Loucy (cell line): ENCODE results near the gene PHKG1.

Experiments
- EZH2phosphoT487 ChIP-seq: fragments of 200-600 bp; IDR thresholded peaks from 2 replicates; pipeline ENCODE4 v1.6.1; 2018; ENCODE audit warnings: antibody characterized with exemption, mild to moderate bottlenecking, moderate library complexity, borderline replicate concordance
- TF ChIP-seq, protein P1 (sequence below): fragments of 200-600 bp; sonication (generic); conservative IDR thresholded peaks from 2 replicates; pipeline ENCODE4 v1.5.1; 2014; ENCODE audit warnings: mild to moderate bottlenecking, antibody characterized with exemption, low read length

DNA sequence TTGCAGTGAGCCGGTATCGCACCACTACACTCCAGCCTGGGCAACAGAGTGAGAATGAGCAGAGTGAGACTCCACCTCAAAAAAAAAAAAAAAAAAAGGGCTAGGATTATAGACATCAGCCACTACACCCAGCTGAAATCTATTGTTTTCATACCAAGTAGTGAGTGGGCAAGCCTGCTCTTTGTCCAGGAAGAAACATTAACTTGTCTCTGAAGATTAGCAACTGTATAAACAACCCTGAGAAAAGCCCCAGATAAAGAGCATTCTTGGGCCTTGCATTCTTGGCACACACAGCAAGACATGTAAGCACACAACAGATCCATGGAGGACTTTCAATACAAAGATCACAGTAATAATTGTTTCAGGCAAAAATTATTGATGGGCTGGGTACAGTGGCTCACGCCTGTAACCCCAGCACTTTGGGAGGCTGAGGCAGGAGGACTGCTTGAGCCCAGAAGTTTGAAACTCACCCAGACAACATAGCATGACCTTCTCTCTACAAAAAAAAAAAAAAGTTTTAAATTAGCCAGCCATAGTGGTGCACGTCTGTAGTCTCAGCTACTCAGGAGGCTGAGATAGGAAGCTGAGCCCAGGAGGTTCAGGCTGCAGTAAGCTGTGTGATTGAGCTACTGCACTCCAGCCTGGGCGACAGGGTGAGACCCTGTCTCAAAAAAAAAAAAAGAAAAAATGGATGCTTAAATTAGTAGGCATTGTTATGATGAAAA lies 45.9 kb downstream of the PHKG1 start:
- TF ChIP-seq, protein P1, sequence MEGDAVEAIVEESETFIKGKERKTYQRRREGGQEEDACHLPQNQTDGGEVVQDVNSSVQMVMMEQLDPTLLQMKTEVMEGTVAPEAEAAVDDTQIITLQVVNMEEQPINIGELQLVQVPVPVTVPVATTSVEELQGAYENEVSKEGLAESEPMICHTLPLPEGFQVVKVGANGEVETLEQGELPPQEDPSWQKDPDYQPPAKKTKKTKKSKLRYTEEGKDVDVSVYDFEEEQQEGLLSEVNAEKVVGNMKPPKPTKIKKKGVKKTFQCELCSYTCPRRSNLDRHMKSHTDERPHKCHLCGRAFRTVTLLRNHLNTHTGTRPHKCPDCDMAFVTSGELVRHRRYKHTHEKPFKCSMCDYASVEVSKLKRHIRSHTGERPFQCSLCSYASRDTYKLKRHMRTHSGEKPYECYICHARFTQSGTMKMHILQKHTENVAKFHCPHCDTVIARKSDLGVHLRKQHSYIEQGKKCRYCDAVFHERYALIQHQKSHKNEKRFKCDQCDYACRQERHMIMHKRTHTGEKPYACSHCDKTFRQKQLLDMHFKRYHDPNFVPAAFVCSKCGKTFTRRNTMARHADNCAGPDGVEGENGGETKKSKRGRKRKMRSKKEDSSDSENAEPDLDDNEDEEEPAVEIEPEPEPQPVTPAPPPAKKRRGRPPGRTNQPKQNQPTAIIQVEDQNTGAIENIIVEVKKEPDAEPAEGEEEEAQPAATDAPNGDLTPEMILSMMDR = no peak
- no peak for TF ChIP-seq EZH2phosphoT487
